ENCODE measurements around the gene RNF113B.

Gene RNF113B

GRCh38 chr13:98141509-98142379 is 35.3 kb downstream of the RNF113B start:
- DNase-seq (ENCODE audit: low read depth in 3 of 3), result no peak

- DNase-seq (ENCODE audit: low read depth in 3 of 3), result no peak
Measured at GRCh38 chr13:98141091-98141490, 36.0 kb downstream of the RNF113B start.

- DNase-seq (ENCODE audit: low read depth in 3 of 3), result no peak
Measured at GRCh38 chr13:98134901-98135300, 42.2 kb downstream of the RNF113B start.

- DNase-seq (ENCODE audit: low read depth in 3 of 3), result no peak
Measured at GRCh38 chr13:98133946-98134345, 43.1 kb downstream of the RNF113B start.

- no peak for DNase-seq (ENCODE audit: low read depth in 3 of 3)
Measured at GRCh38 chr13:98129059-98129746, 47.9 kb downstream of the RNF113B start.

Data from stimulated activated CD4-positive, alpha-beta T cell treated with anti-CD3 and anti-CD28 coated beads, TNF-alpha, amount 100 ng/mL, for 24 hours (primary cell).